Measurements from ENCODE around the gene KRT85. TPM values are rescaled to one million over a fixed set of nuclear protein-coding genes. Genes with fewer than 3 reads are reported as not detected.

The KRT85 gene
- total and polyA plus RNA-seq, 10 of the 15 experiments (the other 5 are each of a cell fraction or from before 2014, with no cell fraction given): 0.05 to 0.18 (median 0.11) TPM; not detected in 6

DNA sequence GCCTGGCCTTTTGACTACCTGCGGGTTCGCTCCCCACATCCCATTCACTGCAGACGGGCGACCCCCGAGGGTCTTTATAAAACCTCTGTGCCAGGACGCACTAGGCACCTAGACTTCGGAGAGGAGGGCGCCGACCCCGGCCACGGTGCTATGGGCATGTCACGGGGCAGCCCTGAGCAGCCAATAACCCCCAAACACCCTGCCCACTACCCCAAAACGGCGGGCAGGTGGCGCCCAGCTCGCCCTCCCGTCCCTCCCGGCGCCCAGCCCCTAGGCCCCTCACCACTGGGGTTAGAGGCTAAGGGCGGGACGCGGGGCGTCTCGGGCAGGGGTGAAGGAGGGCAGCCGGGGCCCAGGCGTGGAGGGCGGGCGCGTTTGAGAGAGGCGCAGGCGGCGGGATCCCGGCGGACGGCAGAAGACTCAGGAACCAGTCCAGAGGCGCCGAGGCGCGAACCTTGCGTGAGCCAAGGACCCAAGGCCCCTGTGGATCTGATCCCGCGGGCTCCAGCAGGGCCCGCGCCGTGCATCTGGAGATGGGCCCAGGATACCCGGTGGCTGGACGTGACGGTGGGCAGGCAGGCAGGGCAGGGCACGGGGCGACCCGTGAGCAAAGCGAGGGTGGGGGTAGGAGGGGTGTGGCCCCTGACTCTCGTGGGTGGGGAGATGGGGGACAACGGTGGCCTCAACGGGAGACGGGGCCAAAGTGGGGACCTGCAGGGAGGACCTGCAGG, 11.1 kb downstream of the KRT85 start:
- ChIA-PET CTCF (interaction anchor here (1.3 kb wide), 1 partner anchor 8 kb away, joined by 4 read pairs; no protein-coding TSS in a partner anchor), SMC1A (ENCODE audit: uncharacterized antibody, unreplicated experiment) (no interaction called here), RAD21 (ENCODE audit: unreplicated experiment) (no interaction called here), POLR2A (no interaction called here)
- no peaks in the 10 kb centered on the region for H4K20me1 ChIP-seq (ENCODE audit: control insufficient read depth, insufficient read depth)
- no peak overlapping the region for H3K4me2 ChIP-seq (ENCODE audit: control insufficient read depth, insufficient read depth)
- in situ Hi-C loops (cut with MboI): no loop called here
- WGBS (ENCODE audit: insufficient coverage, insufficient replicate concordance, low lambda C conversion rate, missing lambda C conversion rate): 61% methylated on average over 34 of the region's 56 CpGs
- H3K4me1 ChIP-seq (ENCODE audit: control insufficient read depth, insufficient read depth, low read length): peaks cover 12% of the 10 kb centered on the region
- 0 out of 4 replicates have a peak, but pooled peaks cover 0 to 3% of the 10 kb centered on the region in 2 experiments for H3K27me3 ChIP-seq (replicated peaks in 1 of 2; ENCODE audit: control insufficient read depth in 2 of 2, insufficient read depth in 2 of 2, low read length in 1 of 2)
- H3K9ac ChIP-seq (ENCODE audit: control insufficient read depth, insufficient read depth, low read length): no peak overlapping the region
- no peak overlapping the region for H3K4me3 ChIP-seq
- no peaks in the 10 kb centered on the region for H3K79me2 ChIP-seq (ENCODE audit: control insufficient read depth, insufficient read depth, low read length)
- no peaks in the 10 kb centered on the region for H3K36me3 ChIP-seq (ENCODE audit: control insufficient read depth in 2 of 2, insufficient read depth in 2 of 2, low read length in 1 of 2)
- no peak for DNase-seq (ENCODE audit: low read depth, low spot score)
- no peak for TF ChIP-seq RELA (IDR thresholded peaks at IDR 0.05; ENCODE audit: borderline replicate concordance, partially characterized antibody)
- TF ChIP-seq, protein P1, sequence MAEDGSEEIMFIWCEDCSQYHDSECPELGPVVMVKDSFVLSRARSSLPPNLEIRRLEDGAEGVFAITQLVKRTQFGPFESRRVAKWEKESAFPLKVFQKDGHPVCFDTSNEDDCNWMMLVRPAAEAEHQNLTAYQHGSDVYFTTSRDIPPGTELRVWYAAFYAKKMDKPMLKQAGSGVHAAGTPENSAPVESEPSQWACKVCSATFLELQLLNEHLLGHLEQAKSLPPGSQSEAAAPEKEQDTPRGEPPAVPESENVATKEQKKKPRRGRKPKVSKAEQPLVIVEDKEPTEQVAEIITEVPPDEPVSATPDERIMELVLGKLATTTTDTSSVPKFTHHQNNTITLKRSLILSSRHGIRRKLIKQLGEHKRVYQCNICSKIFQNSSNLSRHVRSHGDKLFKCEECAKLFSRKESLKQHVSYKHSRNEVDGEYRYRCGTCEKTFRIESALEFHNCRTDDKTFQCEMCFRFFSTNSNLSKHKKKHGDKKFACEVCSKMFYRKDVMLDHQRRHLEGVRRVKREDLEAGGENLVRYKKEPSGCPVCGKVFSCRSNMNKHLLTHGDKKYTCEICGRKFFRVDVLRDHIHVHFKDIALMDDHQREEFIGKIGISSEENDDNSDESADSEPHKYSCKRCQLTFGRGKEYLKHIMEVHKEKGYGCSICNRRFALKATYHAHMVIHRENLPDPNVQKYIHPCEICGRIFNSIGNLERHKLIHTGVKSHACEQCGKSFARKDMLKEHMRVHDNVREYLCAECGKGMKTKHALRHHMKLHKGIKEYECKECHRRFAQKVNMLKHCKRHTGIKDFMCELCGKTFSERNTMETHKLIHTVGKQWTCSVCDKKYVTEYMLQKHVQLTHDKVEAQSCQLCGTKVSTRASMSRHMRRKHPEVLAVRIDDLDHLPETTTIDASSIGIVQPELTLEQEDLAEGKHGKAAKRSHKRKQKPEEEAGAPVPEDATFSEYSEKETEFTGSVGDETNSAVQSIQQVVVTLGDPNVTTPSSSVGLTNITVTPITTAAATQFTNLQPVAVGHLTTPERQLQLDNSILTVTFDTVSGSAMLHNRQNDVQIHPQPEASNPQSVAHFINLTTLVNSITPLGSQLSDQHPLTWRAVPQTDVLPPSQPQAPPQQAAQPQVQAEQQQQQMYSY (CRISPR knock-in tag; IDR thresholded peaks at IDR 0.05): no peak
- no peak for TF ChIP-seq TAF1 (IDR thresholded peaks at IDR 0.05; ENCODE audit: borderline replicate concordance, low read depth, low read length)
- TF ChIP-seq DPF2 (IDR thresholded peaks at IDR 0.05): no peak
- TF ChIP-seq, protein P2, sequence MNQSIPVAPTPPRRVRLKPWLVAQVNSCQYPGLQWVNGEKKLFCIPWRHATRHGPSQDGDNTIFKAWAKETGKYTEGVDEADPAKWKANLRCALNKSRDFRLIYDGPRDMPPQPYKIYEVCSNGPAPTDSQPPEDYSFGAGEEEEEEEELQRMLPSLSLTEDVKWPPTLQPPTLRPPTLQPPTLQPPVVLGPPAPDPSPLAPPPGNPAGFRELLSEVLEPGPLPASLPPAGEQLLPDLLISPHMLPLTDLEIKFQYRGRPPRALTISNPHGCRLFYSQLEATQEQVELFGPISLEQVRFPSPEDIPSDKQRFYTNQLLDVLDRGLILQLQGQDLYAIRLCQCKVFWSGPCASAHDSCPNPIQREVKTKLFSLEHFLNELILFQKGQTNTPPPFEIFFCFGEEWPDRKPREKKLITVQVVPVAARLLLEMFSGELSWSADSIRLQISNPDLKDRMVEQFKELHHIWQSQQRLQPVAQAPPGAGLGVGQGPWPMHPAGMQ (IDR thresholded peaks at IDR 0.05; ENCODE audit: borderline replicate concordance): no peak
- TF ChIP-seq, protein P3, sequence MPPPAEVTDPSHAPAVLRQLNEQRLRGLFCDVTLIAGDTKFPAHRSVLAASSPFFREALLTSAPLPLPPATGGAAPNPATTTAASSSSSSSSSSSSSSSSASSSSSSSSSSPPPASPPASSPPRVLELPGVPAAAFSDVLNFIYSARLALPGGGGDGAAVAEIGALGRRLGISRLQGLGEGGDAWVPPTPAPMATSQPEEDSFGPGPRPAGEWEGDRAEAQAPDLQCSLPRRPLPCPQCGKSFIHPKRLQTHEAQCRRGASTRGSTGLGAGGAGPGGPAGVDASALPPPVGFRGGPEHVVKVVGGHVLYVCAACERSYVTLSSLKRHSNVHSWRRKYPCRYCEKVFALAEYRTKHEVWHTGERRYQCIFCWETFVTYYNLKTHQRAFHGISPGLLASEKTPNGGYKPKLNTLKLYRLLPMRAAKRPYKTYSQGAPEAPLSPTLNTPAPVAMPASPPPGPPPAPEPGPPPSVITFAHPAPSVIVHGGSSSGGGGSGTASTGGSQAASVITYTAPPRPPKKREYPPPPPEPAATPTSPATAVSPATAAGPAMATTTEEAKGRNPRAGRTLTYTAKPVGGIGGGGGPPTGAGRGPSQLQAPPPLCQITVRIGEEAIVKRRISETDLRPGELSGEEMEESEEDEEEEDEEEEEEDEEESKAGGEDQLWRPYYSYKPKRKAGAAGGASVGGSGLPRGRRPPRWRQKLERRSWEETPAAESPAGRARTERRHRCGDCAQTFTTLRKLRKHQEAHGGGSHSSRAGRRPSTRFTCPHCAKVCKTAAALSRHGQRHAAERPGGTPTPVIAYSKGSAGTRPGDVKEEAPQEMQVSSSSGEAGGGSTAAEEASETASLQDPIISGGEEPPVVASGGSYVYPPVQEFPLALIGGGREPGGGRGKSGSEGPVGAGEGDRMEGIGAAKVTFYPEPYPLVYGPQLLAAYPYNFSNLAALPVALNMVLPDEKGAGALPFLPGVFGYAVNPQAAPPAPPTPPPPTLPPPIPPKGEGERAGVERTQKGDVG (CRISPR knock-in tag; IDR thresholded peaks at IDR 0.05): no peak
- TF ChIP-seq BHLHE40 (IDR thresholded peaks at IDR 0.05; ENCODE audit: borderline replicate concordance in 1 of 2, low read depth in 2 of 2, low read length in 1 of 2): no peak
- no peak for TF ChIP-seq CHD1 (IDR thresholded peaks at IDR 0.05; ENCODE audit: low read depth, low read length)
- BruUV-seq (replicated peaks): no TSS peak
- H2AFZ ChIP-seq (ENCODE audit: control insufficient read depth, low read depth, low read length): no peak overlapping the region
- no peaks in the 10 kb centered on the region for H3K9me3 ChIP-seq (replicated peaks; ENCODE audit: control insufficient read depth, insufficient read depth, low read length)
- no peak for ATAC-seq
- intact Hi-C loops (cut with micrococcal nuclease; ENCODE audit: unreplicated experiment): no loop called here
- no peak overlapping the region for H3K27ac ChIP-seq (ENCODE audit: control insufficient read depth, insufficient read depth)
- FAIRE-seq: no peak
